HEK293 (cell line): Measurements from ENCODE around the gene TNFRSF14.
A peak's percentile ranks its signal among the peaks of the same experiment; 100 is the strongest.

Experiments
- CTCF ChIA-PET: fragments of 350-600 bp; formaldehyde crosslinking; extraction: SDS; loops from one replicate; lab custom pipeline; 2021; ENCODE audit warnings: antibody characterized with exemption; lab: Yijun Ruan, JAX
- POLR2A ChIA-PET: fragments of 300-600 bp; formaldehyde crosslinking; extraction: SDS; loops from one replicate; lab custom pipeline; 2020; ENCODE audit warnings: antibody characterized with exemption, inconsistent platforms; lab: Yijun Ruan, JAX
- H3K27ac ChIP-seq: fragments of 200-500 bp; sonication (Bioruptor generic); 2 replicates; pipeline ENCODE4 v1.5.1; 2014; ENCODE audit warnings: low read depth, low read length, control low read depth, inconsistent platforms; ENCODE audit errors: extremely low read depth
- H3K36me3 ChIP-seq, 2 experiments: fragments of 200-500 bp in 1 of 2; sonication (Bioruptor generic) in 1 of 2; 1 replicate in 1 of 2; 2 replicates in 1 of 2; pipeline ENCODE4 v1.5.1; 2014 to 2017; ENCODE audit warnings: inconsistent platforms in 2 of 2, low read length in 2 of 2; ENCODE audit not compliant: control insufficient read depth in 2 of 2, insufficient read depth in 1 of 2
- H3K4me1 ChIP-seq: fragments of 200-500 bp; sonication (Bioruptor generic); 2 replicates; pipeline ENCODE4 v1.5.1; 2014; ENCODE audit warnings: mild to moderate bottlenecking, low read length, inconsistent platforms; ENCODE audit not compliant: control insufficient read depth, insufficient read depth
- H3K4me3 ChIP-seq: 2 replicates; pipeline ENCODE4 v1.5.1; 2011; ENCODE audit warnings: low read depth, mild to moderate bottlenecking, control low read depth, low read length, moderate library complexity
- H3K9me3 ChIP-seq: fragments of 200-500 bp; sonication (Bioruptor generic); 2 replicates; pipeline ENCODE4 v1.5.1; 2014; ENCODE audit warnings: low read depth, low read length, inconsistent platforms; ENCODE audit not compliant: control insufficient read depth, insufficient read depth
- GLI4 ChIP-seq: fragments of 450-650 bp; formaldehyde crosslinking; IDR thresholded peaks from 2 replicates; pipeline ENCODE4 v1.5.1; 2016; ENCODE audit warnings: missing biosample characterization, missing genetic modification characterization
- GLIS1 ChIP-seq: fragments of 450-650 bp; formaldehyde crosslinking; IDR thresholded peaks from 2 replicates; pipeline ENCODE4 v1.5.1; 2016; ENCODE audit warnings: missing biosample characterization, missing genetic modification characterization
- GLIS2 ChIP-seq: fragments of 450-650 bp; formaldehyde crosslinking; IDR thresholded peaks from 2 replicates; pipeline ENCODE4 v1.5.1; 2016; ENCODE audit warnings: missing biosample characterization, missing genetic modification characterization
- YY2 ChIP-seq: fragments of 450-650 bp; formaldehyde crosslinking; IDR thresholded peaks from 2 replicates; pipeline ENCODE4 v1.5.1; 2016; ENCODE audit warnings: missing biosample characterization, missing genetic modification characterization
- ZBTB20 ChIP-seq: fragments of 450-650 bp; formaldehyde crosslinking; IDR thresholded peaks from 2 replicates; pipeline ENCODE4 v1.5.1; 2016; ENCODE audit warnings: missing biosample characterization, missing genetic modification characterization
- ZBTB48 ChIP-seq: fragments of 450-650 bp; formaldehyde crosslinking; IDR thresholded peaks from 2 replicates; pipeline ENCODE4 v1.5.1; 2016; ENCODE audit warnings: missing biosample characterization, missing genetic modification characterization
- ZFHX2 ChIP-seq: fragments of 450-650 bp; formaldehyde crosslinking; conservative IDR thresholded peaks from 2 replicates; pipeline ENCODE4 v1.5.1; 2016; ENCODE audit warnings: missing biosample characterization, missing genetic modification characterization
- ZIC2 ChIP-seq: fragments of 450-650 bp; formaldehyde crosslinking; IDR thresholded peaks from 2 replicates; pipeline ENCODE4 v1.5.1; 2016; ENCODE audit warnings: missing biosample characterization, missing genetic modification characterization
- ZNF175 ChIP-seq: fragments of 450-650 bp; formaldehyde crosslinking; IDR thresholded peaks from 2 replicates; pipeline ENCODE4 v1.5.1; 2016; ENCODE audit warnings: missing biosample characterization, missing genetic modification characterization
- ZNF423 ChIP-seq: fragments of 450-650 bp; formaldehyde crosslinking; IDR thresholded peaks from 2 replicates; pipeline ENCODE4 v1.5.1; 2016; ENCODE audit warnings: missing biosample characterization, missing genetic modification characterization
- ZNF501 ChIP-seq: fragments of 450-650 bp; formaldehyde crosslinking; IDR thresholded peaks from 2 replicates; pipeline ENCODE4 v1.5.1; 2016; ENCODE audit warnings: missing biosample characterization, missing genetic modification characterization
- ZNF529 ChIP-seq: fragments of 450-650 bp; formaldehyde crosslinking; IDR thresholded peaks from 2 replicates; pipeline ENCODE4 v1.5.1; 2017; ENCODE audit warnings: missing genetic modification characterization, missing biosample characterization; ENCODE audit not compliant: insufficient replicate concordance
- ZNF600 ChIP-seq: fragments of 450-650 bp; formaldehyde crosslinking; IDR thresholded peaks from 2 replicates; pipeline ENCODE4 v1.5.1; 2016; ENCODE audit warnings: missing biosample characterization, missing genetic modification characterization
- ZNF610 ChIP-seq: fragments of 450-650 bp; formaldehyde crosslinking; IDR thresholded peaks from 2 replicates; pipeline ENCODE4 v1.5.1; 2016; ENCODE audit warnings: missing biosample characterization, missing genetic modification characterization, borderline replicate concordance
- ZNF777 ChIP-seq: fragments of 450-650 bp; formaldehyde crosslinking; IDR thresholded peaks from 2 replicates; pipeline ENCODE4 v1.5.1; 2017; ENCODE audit warnings: missing biosample characterization, missing genetic modification characterization, borderline replicate concordance
- ZXDB ChIP-seq: fragments of 450-650 bp; formaldehyde crosslinking; IDR thresholded peaks from 2 replicates; pipeline ENCODE4 v1.5.1; 2016; ENCODE audit warnings: missing biosample characterization, missing genetic modification characterization
- TF ChIP-seq, protein P1 (sequence below): fragments of 450-650 bp; formaldehyde crosslinking; optimal IDR thresholded peaks from 2 replicates; pipeline ENCODE3; 2016; ENCODE audit warnings: missing biosample characterization, mild to moderate bottlenecking, missing genetic modification characterization
- TF ChIP-seq, protein P2 (sequence below): fragments of 450-650 bp; formaldehyde crosslinking; IDR thresholded peaks from 2 replicates; pipeline ENCODE4 v1.5.1; 2016; ENCODE audit warnings: missing biosample characterization, missing genetic modification characterization
- TF ChIP-seq, protein P3 (sequence below): sonication (generic); formaldehyde crosslinking; IDR thresholded peaks from 2 replicates; pipeline ENCODE4 v1.8.1; 2022; ENCODE audit warnings: mild to moderate bottlenecking, moderate library complexity, missing genetic modification reagents
- TF ChIP-seq, protein P4 (sequence below): fragments of 450-650 bp; formaldehyde crosslinking; IDR thresholded peaks from 2 replicates; pipeline ENCODE4 v1.5.1; 2016; ENCODE audit warnings: missing biosample characterization, missing genetic modification characterization
- TF ChIP-seq, protein P5 (sequence below): fragments of 450-650 bp; formaldehyde crosslinking; IDR thresholded peaks from 2 replicates; pipeline ENCODE4 v1.5.1; 2016; ENCODE audit warnings: missing biosample characterization, missing genetic modification characterization
- TF ChIP-seq, protein P6 (sequence below): fragments of 450-650 bp; formaldehyde crosslinking; IDR thresholded peaks from 2 replicates; pipeline ENCODE4 v1.5.1; 2016; ENCODE audit warnings: missing biosample characterization, missing genetic modification characterization

The TNFRSF14 gene

DNA sequence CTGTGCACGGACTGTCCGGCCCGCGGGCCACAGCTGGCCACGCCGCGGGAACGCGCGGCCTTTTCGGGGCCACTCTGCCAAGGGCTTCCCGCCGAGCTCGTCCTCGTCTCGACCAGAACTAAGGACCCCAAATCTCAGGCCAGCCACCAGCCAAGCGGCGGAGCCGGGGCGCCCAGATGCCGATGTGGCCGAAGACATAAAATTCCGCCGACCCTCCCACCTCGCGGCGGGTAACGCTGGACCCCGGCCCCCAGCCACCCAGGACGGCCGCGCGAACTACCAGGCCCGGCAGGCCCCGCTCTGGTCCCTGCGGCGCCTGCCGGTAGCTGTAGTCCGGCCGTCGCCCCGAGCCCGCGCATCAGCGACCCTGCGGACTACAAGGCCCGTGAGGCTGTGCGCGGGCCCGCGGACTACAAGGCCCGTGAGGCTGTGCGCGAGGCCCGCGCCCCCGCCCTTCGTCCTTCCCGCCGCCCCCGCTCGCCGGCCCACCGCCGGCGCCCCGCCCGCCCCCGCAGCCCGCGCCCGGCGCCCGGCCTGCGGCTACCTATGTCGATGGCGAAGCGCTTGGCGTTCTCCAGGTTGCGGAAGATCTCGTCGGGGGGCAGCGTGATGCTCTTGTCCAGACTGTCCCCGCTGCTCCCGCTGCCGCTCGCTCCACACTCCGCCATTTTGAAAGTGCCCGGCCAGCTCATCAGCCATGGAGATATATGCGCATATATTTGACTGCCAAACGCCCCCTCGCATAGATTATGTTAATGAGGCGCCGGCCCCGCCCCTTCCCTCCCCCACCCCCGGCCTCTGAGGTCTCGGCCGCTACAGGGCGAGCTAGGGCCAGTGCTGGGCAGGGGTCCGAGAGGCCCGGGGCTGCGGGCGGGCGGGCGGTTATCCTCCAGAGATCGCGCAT, 30.0 kb upstream of the TNFRSF14 start, which contains the start of gene PANK4 (continued):
- TF ChIP-seq, protein P1, sequence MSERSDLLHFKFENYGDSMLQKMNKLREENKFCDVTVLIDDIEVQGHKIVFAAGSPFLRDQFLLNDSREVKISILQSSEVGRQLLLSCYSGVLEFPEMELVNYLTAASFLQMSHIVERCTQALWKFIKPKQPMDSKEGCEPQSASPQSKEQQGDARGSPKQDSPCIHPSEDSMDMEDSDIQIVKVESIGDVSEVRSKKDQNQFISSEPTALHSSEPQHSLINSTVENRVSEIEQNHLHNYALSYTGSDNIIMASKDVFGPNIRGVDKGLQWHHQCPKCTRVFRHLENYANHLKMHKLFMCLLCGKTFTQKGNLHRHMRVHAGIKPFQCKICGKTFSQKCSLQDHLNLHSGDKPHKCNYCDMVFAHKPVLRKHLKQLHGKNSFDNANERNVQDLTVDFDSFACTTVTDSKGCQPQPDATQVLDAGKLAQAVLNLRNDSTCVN: peak; percentile 97
- TF ChIP-seq ZNF600 (tag by site-specific recombination): 0 out of 2 replicates have a peak, but pooled peaks have one; percentile 3
- TF ChIP-seq, protein P2, sequence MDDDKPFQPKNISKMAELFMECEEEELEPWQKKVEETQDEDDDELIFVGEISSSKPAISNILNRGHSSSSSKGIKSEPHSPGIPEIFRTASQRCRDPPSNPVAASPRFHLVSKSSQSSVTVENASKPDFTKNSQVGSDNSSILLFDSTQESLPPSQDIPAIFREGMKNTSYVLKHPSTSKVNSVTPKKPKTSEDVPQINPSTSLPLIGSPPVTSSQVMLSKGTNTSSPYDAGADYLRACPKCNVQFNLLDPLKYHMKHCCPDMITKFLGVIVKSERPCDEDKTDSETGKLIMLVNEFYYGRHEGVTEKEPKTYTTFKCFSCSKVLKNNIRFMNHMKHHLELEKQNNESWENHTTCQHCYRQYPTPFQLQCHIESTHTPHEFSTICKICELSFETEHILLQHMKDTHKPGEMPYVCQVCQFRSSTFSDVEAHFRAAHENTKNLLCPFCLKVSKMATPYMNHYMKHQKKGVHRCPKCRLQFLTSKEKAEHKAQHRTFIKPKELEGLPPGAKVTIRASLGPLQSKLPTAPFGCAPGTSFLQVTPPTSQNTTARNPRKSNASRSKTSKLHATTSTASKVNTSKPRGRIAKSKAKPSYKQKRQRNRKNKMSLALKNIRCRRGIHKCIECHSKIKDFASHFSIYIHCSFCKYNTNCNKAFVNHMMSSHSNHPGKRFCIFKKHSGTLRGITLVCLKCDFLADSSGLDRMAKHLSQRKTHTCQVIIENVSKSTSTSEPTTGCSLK: no peak
- TF ChIP-seq, protein P3, sequence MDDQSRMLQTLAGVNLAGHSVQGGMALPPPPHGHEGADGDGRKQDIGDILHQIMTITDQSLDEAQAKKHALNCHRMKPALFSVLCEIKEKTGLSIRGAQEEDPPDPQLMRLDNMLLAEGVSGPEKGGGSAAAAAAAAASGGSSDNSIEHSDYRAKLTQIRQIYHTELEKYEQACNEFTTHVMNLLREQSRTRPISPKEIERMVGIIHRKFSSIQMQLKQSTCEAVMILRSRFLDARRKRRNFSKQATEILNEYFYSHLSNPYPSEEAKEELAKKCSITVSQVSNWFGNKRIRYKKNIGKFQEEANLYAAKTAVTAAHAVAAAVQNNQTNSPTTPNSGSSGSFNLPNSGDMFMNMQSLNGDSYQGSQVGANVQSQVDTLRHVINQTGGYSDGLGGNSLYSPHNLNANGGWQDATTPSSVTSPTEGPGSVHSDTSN: 0 out of 2 replicates have a peak, but pooled peaks have one; percentile 31
- peak; percentile 66 for TF ChIP-seq ZXDB (tag by site-specific recombination)
- TF ChIP-seq, protein P4, sequence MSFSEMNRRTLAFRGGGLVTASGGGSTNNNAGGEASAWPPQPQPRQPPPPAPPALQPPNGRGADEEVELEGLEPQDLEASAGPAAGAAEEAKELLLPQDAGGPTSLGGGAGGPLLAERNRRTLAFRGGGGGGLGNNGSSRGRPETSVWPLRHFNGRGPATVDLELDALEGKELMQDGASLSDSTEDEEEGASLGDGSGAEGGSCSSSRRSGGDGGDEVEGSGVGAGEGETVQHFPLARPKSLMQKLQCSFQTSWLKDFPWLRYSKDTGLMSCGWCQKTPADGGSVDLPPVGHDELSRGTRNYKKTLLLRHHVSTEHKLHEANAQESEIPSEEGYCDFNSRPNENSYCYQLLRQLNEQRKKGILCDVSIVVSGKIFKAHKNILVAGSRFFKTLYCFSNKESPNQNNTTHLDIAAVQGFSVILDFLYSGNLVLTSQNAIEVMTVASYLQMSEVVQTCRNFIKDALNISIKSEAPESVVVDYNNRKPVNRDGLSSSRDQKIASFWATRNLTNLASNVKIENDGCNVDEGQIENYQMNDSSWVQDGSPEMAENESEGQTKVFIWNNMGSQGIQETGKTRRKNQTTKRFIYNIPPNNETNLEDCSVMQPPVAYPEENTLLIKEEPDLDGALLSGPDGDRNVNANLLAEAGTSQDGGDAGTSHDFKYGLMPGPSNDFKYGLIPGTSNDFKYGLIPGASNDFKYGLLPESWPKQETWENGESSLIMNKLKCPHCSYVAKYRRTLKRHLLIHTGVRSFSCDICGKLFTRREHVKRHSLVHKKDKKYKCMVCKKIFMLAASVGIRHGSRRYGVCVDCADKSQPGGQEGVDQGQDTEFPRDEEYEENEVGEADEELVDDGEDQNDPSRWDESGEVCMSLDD (tag by site-specific recombination): peak; percentile 52; the same call in 1 of the 2 replicates
- 0 out of 2 replicates have a peak, but pooled peaks have one; percentile 44 for TF ChIP-seq GLIS2
- no peak for TF ChIP-seq ZNF610
- peak; percentile 49; the same call in 1 of the 2 replicates for TF ChIP-seq ZFHX2 (tag by site-specific recombination)
- TF ChIP-seq GLIS1 (tag by site-specific recombination): peak; percentile 40; the same call in 1 of the 2 replicates
- no peak for TF ChIP-seq ZNF423
- 0 out of 2 replicates have a peak, but pooled peaks have one; percentile 61 for TF ChIP-seq ZNF501 (tag by site-specific recombination)
- 0 out of 2 replicates have a peak, but pooled peaks have one; percentile 24 for TF ChIP-seq YY2
- peak; percentile 51; the same call in 1 of the 2 replicates for TF ChIP-seq ZBTB48 (tag by site-specific recombination)
- TF ChIP-seq, all 188 proteins: peak for 23

DNA sequence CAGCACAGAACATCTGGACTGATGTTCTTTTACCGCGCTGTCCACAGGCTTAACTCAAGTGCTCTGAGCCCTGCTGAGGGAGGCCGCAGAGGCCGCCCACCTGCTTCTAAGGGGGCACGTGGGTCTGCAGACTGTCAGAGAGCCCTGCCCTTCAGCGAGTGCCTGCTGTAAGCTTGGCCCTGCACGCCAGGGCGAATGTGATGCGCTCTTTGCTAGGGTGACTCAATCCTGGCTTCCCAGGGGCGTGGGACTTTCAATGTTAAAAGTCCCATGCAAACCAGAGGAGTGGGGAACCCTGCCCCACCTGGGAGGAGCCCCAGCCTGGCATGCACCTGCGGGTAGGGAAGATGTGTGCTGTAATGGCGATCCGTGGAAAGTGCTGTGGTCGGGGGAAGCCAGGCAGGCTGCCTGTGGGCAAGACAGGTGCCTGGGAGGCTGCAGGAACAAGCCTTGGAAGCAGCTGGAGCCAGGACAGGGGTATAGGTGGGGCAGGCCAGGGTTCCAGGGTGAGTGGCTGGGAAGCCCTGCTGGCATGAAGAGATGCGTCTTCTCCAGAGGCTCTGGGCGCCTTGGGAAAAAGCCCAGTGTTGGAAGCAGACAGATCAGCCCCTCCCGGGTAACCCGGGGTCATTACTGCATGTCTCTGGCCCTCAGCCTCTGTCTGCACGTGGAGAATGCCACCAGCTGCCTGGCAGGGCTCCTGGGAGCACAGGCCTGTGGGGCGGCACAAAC, 29.2 kb upstream of the TNFRSF14 start:
- peaks cover 23% of the 10 kb centered on the region for H3K4me1 ChIP-seq
- H3K27ac ChIP-seq: no peak overlapping the region
- peak overlapping the region; percentile 15 for H3K4me3 ChIP-seq
- POLR2A ChIA-PET: interaction anchor here (1.0 to 2.7 kb wide), 13 partner anchors 8 to 135 kb away, joined by 3 to 33 read pairs (median 5); partner anchors contain the start of genes MORN1 and RER1
- CTCF ChIA-PET: no interaction called here
- no peaks in the 10 kb centered on the region for H3K9me3 ChIP-seq
- peaks cover 0 to 21% of the 10 kb centered on the region in 2 experiments; a peak in 1 of 3 replicates for H3K36me3 ChIP-seq
- peak; percentile 77 for TF ChIP-seq ZFHX2 (tag by site-specific recombination)
- TF ChIP-seq GLI4 (tag by site-specific recombination): no peak
- TF ChIP-seq ZIC2 (tag by site-specific recombination): peak; percentile 47; the same call in 1 of the 2 replicates
- TF ChIP-seq, protein P5, sequence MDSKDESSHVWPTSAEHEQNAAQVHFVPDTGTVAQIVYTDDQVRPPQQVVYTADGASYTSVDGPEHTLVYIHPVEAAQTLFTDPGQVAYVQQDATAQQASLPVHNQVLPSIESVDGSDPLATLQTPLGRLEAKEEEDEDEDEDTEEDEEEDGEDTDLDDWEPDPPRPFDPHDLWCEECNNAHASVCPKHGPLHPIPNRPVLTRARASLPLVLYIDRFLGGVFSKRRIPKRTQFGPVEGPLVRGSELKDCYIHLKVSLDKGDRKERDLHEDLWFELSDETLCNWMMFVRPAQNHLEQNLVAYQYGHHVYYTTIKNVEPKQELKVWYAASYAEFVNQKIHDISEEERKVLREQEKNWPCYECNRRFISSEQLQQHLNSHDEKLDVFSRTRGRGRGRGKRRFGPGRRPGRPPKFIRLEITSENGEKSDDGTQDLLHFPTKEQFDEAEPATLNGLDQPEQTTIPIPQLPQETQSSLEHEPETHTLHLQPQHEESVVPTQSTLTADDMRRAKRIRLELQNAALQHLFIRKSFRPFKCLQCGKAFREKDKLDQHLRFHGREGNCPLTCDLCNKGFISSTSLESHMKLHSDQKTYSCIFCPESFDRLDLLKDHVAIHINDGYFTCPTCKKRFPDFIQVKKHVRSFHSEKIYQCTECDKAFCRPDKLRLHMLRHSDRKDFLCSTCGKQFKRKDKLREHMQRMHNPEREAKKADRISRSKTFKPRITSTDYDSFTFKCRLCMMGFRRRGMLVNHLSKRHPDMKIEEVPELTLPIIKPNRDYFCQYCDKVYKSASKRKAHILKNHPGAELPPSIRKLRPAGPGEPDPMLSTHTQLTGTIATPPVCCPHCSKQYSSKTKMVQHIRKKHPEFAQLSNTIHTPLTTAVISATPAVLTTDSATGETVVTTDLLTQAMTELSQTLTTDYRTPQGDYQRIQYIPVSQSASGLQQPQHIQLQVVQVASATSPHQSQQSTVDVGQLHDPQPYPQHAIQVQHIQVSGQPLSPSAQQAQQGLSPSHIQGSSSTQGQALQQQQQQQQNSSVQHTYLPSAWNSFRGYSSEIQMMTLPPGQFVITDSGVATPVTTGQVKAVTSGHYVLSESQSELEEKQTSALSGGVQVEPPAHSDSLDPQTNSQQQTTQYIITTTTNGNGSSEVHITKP (tag by site-specific recombination): no peak
- TF ChIP-seq ZBTB20 (tag by site-specific recombination): peak; percentile 69
- TF ChIP-seq ZNF529 (tag by site-specific recombination): no peak
- TF ChIP-seq ZNF175 (tag by site-specific recombination): no peak
- TF ChIP-seq, protein P6, sequence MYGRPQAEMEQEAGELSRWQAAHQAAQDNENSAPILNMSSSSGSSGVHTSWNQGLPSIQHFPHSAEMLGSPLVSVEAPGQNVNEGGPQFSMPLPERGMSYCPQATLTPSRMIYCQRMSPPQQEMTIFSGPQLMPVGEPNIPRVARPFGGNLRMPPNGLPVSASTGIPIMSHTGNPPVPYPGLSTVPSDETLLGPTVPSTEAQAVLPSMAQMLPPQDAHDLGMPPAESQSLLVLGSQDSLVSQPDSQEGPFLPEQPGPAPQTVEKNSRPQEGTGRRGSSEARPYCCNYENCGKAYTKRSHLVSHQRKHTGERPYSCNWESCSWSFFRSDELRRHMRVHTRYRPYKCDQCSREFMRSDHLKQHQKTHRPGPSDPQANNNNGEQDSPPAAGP: 0 out of 2 replicates have a peak, but pooled peaks have one; percentile 42
- no peak for TF ChIP-seq ZNF777 (tag by site-specific recombination)
